Gastroesophageal sphincter (tissue), 3 donors: Measurements from ENCODE around the gene SLC4A2.

Source experiments
- POLR2A ChIP-seq, 2 donors: fragments of 450-650 bp; IDR thresholded peaks; one replicate each; pipeline ENCODE4 v1.6.1; 2017; ENCODE audit warnings: antibody characterized with exemption in 2 of 2, mild to moderate bottlenecking in 2 of 2, moderate library complexity in 1 of 2
- POLR2AphosphoS5 ChIP-seq: sonication (generic); formaldehyde crosslinking; IDR thresholded peaks from one replicate; pipeline ENCODE4 v1.6.1; 2017; ENCODE audit warnings: antibody characterized with exemption
- TF ChIP-seq, protein P1 (sequence below), 4 experiments: fragments of 200-600 bp in 2 of 4; fragments of 450-650 bp in 2 of 4; sonication (generic) in 1 of 4; IDR thresholded peaks; one replicate each; pipeline ENCODE4 v1.5.1; 2017 to 2019; ENCODE audit warnings: antibody characterized with exemption in 4 of 4, mild to moderate bottlenecking in 2 of 4, moderate library complexity in 2 of 4

DNA sequence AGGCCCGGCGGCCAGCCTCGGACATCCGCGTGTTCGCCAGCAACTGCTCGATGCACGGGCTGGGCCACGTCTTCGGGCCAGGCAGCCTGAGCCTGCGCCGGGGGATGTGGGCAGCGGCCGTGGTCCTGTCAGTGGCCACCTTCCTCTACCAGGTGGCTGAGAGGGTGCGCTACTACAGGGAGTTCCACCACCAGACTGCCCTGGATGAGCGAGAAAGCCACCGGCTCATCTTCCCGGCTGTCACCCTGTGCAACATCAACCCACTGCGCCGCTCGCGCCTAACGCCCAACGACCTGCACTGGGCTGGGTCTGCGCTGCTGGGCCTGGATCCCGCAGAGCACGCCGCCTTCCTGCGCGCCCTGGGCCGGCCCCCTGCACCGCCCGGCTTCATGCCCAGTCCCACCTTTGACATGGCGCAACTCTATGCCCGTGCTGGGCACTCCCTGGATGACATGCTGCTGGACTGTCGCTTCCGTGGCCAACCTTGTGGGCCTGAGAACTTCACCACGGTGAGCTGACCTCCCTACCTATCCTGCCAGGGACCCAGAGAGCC, 10.4 kb upstream of the SLC4A2 start:
- TF ChIP-seq POLR2AphosphoS5, result no peak
- TF ChIP-seq POLR2A (IDR thresholded peaks at IDR 0.05), result no peak
- TF ChIP-seq, protein P1, sequence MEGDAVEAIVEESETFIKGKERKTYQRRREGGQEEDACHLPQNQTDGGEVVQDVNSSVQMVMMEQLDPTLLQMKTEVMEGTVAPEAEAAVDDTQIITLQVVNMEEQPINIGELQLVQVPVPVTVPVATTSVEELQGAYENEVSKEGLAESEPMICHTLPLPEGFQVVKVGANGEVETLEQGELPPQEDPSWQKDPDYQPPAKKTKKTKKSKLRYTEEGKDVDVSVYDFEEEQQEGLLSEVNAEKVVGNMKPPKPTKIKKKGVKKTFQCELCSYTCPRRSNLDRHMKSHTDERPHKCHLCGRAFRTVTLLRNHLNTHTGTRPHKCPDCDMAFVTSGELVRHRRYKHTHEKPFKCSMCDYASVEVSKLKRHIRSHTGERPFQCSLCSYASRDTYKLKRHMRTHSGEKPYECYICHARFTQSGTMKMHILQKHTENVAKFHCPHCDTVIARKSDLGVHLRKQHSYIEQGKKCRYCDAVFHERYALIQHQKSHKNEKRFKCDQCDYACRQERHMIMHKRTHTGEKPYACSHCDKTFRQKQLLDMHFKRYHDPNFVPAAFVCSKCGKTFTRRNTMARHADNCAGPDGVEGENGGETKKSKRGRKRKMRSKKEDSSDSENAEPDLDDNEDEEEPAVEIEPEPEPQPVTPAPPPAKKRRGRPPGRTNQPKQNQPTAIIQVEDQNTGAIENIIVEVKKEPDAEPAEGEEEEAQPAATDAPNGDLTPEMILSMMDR (IDR thresholded peaks at IDR 0.05), result no peak
